HG02798 (cell line): ENCODE data around the gene BANP.
"Not testable (repeated sequence)": the region's sequence is repeated elsewhere in the genome, so short reads cannot be mapped to it uniquely, and the experiment has no call there.

ENCODE experiments used
- ATAC-seq: cut with Tn5 transposase; IDR thresholded peaks from one replicate; pipeline ENCODE4 v1.9.1; 2021; ENCODE audit warnings: mild to moderate bottlenecking; ENCODE audit not compliant: unreplicated experiment, poor library complexity

Gene BANP

GRCh38 chr16:88043208-88043910, 92.1 kb downstream of the BANP start:
- not testable (repeated sequence) for ATAC-seq

- ATAC-seq = peak; percentile 66
These were observed 92.9 kb downstream of the BANP start for GRCh38 chr16:88044121-88044581.

GRCh38 chr16:88045361-88045760, 94.1 kb downstream of the BANP start:
- not testable (repeated sequence) for ATAC-seq

- ATAC-seq = peak; percentile 77
These were observed 94.6 kb downstream of the BANP start for GRCh38 chr16:88045820-88046303.

- no peak for ATAC-seq
These were observed 96.2 kb downstream of the BANP start for GRCh38 chr16:88047462-88047861.

- ATAC-seq = no peak
These were observed 97.8 kb downstream of the BANP start for GRCh38 chr16:88048985-88049384.

GRCh38 chr16:88049561-88050545, 98.6 kb downstream of the BANP start:
- no peak for ATAC-seq

GRCh38 chr16:88050952-88051660, 99.9 kb downstream of the BANP start:
- no peak for ATAC-seq

GRCh38 chr16:88052661-88053060, 101.4 kb downstream of the BANP start:
- ATAC-seq = no peak

- not testable (repeated sequence) for ATAC-seq
These were observed 102.2 kb downstream of the BANP start for GRCh38 chr16:88053479-88053878.

- ATAC-seq = no peak
These were observed 104.1 kb downstream of the BANP start for GRCh38 chr16:88055356-88055755.

GRCh38 chr16:88056212-88056611, 105.0 kb downstream of the BANP start:
- ATAC-seq = no peak

- no peak for ATAC-seq
These were observed 106.4 kb downstream of the BANP start for GRCh38 chr16:88057656-88058055.

- no peak for ATAC-seq
These were observed 106.9 kb downstream of the BANP start for GRCh38 chr16:88058136-88058535.

GRCh38 chr16:88058817-88059216, 107.6 kb downstream of the BANP start:
- ATAC-seq = no peak

- ATAC-seq = no peak
These were observed 108.6 kb downstream of the BANP start for GRCh38 chr16:88059701-88060386.

GRCh38 chr16:88060524-88061219, 109.4 kb downstream of the BANP start:
- ATAC-seq = no peak

GRCh38 chr16:88061346-88062110, 110.3 kb downstream of the BANP start:
- ATAC-seq = no peak
